GM23248 (cell line): ENCODE data around the gene AFAP1. TPM values are rescaled to one million over a fixed set of nuclear protein-coding genes. Genes with fewer than 3 reads are reported as not detected.

Experiments used
- DNase-seq: peaks from one replicate; pipeline ENCODE4 v3.0.0-alpha.2; 2015
- H2AFZ ChIP-seq: fragments of 200-600 bp; sonication (generic); 2 replicates; pipeline ENCODE4 v1.6.1; 2016; ENCODE audit warnings: antibody characterized with exemption
- H3F3A ChIP-seq: fragments of 200-600 bp; sonication (generic); 2 replicates; pipeline ENCODE4 v1.6.1; 2016; ENCODE audit warnings: mild to moderate bottlenecking, antibody characterized with exemption, mixed run types; ENCODE audit not compliant: insufficient read depth
- H3K27ac ChIP-seq: fragments of 200-600 bp; sonication (generic); 2 replicates; pipeline ENCODE4 v1.5.1; 2016; ENCODE audit warnings: mild to moderate bottlenecking
- H3K27me3 ChIP-seq: fragments of 200-600 bp; sonication (generic); replicated peaks from 2 replicates; pipeline ENCODE4 v1.6.1; 2016; ENCODE audit warnings: mild to moderate bottlenecking; ENCODE audit not compliant: insufficient read depth
- H3K36me3 ChIP-seq: fragments of 200-600 bp; sonication (generic); 2 replicates; pipeline ENCODE4 v1.6.1; 2016; ENCODE audit warnings: low read depth, mild to moderate bottlenecking
- H3K4me1 ChIP-seq: fragments of 200-600 bp; sonication (generic); 2 replicates; pipeline ENCODE4 v1.6.1; 2016; ENCODE audit warnings: mild to moderate bottlenecking; ENCODE audit not compliant: insufficient read depth
- H3K4me2 ChIP-seq: fragments of 200-600 bp; sonication (generic); one replicate; pipeline ENCODE4 v1.6.1; 2016; ENCODE audit warnings: mild to moderate bottlenecking; ENCODE audit not compliant: unreplicated experiment
- H3K4me3 ChIP-seq: fragments of 200-600 bp; sonication (generic); 2 replicates; pipeline ENCODE4 v1.5.1; 2016; ENCODE audit warnings: mild to moderate bottlenecking
- H3K79me2 ChIP-seq: fragments of 200-600 bp; sonication (generic); 2 replicates; pipeline ENCODE4 v1.6.1; 2016; ENCODE audit warnings: mild to moderate bottlenecking; ENCODE audit not compliant: insufficient read depth
- H3K9ac ChIP-seq: fragments of 200-600 bp; sonication (generic); 2 replicates; pipeline ENCODE4 v1.6.1; 2016; ENCODE audit warnings: mild to moderate bottlenecking
- H3K9me2 ChIP-seq: fragments of 200-600 bp; sonication (generic); 2 replicates; pipeline ENCODE4 v1.6.1; 2016; ENCODE audit warnings: mixed run types, mild to moderate bottlenecking, moderate library complexity; ENCODE audit not compliant: insufficient read depth
- H3K9me3 ChIP-seq: fragments of 200-600 bp; sonication (generic); one replicate; pipeline ENCODE4 v1.6.1; 2017; ENCODE audit warnings: low read depth
- H4K20me1 ChIP-seq: fragments of 200-600 bp; sonication (generic); 2 replicates; pipeline ENCODE4 v1.6.0; 2016; ENCODE audit not compliant: insufficient read depth
- EZH2 ChIP-seq: fragments of 200-600 bp; sonication (generic); IDR thresholded peaks from 2 replicates; pipeline ENCODE4 v1.6.1; 2018; ENCODE audit warnings: antibody characterized with exemption, mild to moderate bottlenecking; ENCODE audit not compliant: insufficient read depth, poor library complexity, severe bottlenecking
- EZH2phosphoT487 ChIP-seq: fragments of 200-600 bp; sonication (generic); IDR thresholded peaks from 2 replicates; pipeline ENCODE4 v1.6.1; 2018; ENCODE audit warnings: antibody characterized with exemption, moderate library complexity, mild to moderate bottlenecking, low read depth; ENCODE audit not compliant: insufficient read depth
- WGBS, 2 experiments: methylation state at CpG; one replicate each; pipeline ENCODE4 v1.1.6; 2015 to 2017; ENCODE audit warnings: low lambda C conversion rate in 2 of 2, low coverage in 1 of 2; ENCODE audit errors: missing lambda C conversion rate in 2 of 2; 5-methylcytosine and 5-hydroxymethylcytosine counted together
- in situ Hi-C: fragments of 300-500 bp; cut with MboI; formaldehyde crosslinking; loops from 2 replicates; pipeline ENCODE4 v1.15.0; 2020
- polyA plus RNA-seq: library from polyadenylated mRNA; unstranded; fragments of >200 nt; fragmentation: Nextera tagmentation; extraction: Ambion mirVana; gene quantifications from 2 replicates; pipeline ENCODE4 v1.2.1, GENCODE V29; 2016
- total RNA-seq: library from RNA; depleted of rRNA; stranded (reverse); fragments of >200 nt; shearing (Covaris generic); gene quantifications from 2 replicates; pipeline ENCODE4 v1.2.3, GENCODE V29; 2014

AFAP1 gene
- total and polyA plus RNA-seq, 2 experiments from 2014 or later, result 54.4 to 103 TPM

DNA sequence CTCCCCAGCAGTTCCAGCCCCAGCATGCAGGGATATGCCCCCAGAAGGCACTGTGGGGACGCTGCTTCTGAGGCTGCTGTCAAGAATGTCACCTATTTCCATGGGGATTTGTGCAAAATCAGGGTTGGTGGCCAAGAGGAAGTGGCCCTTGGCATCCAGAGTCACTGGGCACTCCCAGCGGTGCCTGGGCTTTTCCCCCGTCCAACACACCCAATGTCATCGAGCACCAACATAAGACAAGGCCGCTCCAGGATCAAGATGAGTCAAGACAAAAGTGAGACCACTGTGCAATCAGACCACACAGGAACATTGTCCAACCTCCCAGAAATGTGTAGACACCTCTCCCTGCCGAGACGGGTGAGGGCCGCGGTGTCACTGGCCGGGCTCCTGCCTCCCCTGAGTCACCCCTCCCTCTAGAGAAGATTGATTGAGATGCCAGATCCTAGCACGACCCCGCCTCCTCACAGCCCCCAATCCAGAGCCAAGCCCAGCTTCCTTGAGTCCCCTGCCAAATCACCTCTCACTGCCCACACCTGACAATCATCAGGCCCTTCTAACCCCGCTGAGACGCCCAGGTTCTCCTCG, 194.3 kb downstream of the AFAP1 start:
- Histone ChIP-seq H3K4me1 (no peaks in the 10 kb centered on the region), H4K20me1 (no peaks in the 10 kb centered on the region), H3K79me2 (no peaks in the 10 kb centered on the region), H3K27me3 (no peaks in the 10 kb centered on the region), H3F3A (peaks cover 10% of the 10 kb centered on the region), H3K9me3 (no peaks in the 10 kb centered on the region), H3K27ac (no peak overlapping the region), H3K4me3 (no peak overlapping the region), H3K9me2 (no peaks in the 10 kb centered on the region), H3K9ac (no peak overlapping the region), H3K36me3 (no peaks in the 10 kb centered on the region), H3K4me2 (no peak overlapping the region), H2AFZ (no peak overlapping the region)
- in situ Hi-C loops, result no loop called here
- DNase-seq, result no peak
- 79 to 82% methylated on average over 14 to 15 of the region's 15 CpGs for WGBS, 2 experiments
- TF ChIP-seq EZH2phosphoT487, result no peak
- no peak for TF ChIP-seq EZH2

- Histone ChIP-seq H3K4me3 (no peak overlapping the region), H3K9me3 (no peaks in the 10 kb centered on the region), H3K36me3 (no peaks in the 10 kb centered on the region), H3K79me2 (no peaks in the 10 kb centered on the region), H3K27me3 (no peaks in the 10 kb centered on the region), H3K9me2 (no peaks in the 10 kb centered on the region), H3K4me2 (no peak overlapping the region), H3K27ac (no peak overlapping the region), H3F3A (no peaks in the 10 kb centered on the region; the same call in 1 of the 2 replicates), H2AFZ (no peak overlapping the region), H3K9ac (no peak overlapping the region), H3K4me1 (no peaks in the 10 kb centered on the region), H4K20me1 (no peaks in the 10 kb centered on the region)
- WGBS, 2 experiments, result 72 to 76% methylated on average over 16 of the region's 16 CpGs
- no peak for DNase-seq
- in situ Hi-C loops, result no loop called here
- TF ChIP-seq EZH2phosphoT487 (no peak), EZH2 (no peak)
Measured at GRCh38 chr4:7744142-7744804, 195.4 kb downstream of the AFAP1 start.

DNA sequence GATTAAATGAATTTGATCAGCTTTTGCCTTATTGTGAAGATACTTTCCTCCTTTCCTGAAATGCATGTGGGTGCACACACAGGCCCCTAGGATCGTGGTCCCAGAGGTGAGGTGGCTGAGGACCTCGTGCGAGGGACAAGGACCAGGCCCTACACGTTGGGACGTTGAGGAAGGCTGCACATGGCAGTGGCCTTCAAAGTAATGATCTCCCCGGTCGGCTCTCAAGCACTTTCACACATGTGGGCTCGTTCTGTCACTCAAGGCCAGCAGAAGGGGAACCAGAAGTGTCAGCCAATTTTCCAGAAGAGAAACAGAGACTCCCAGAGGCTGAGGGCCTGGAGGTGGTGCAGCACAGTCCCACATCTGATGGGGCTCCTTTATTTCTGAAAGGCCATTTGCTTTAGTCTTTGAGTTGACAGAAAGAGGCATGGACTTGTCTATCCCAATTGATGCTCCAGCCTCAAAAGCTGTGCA, 196.8 kb downstream of the AFAP1 start:
- H3K36me3 ChIP-seq, result no peaks in the 10 kb centered on the region
- no peak overlapping the region for H2AFZ ChIP-seq
- in situ Hi-C loops, result no loop called here
- no peak for DNase-seq
- no peak overlapping the region for H3K4me3 ChIP-seq
- H3K9ac ChIP-seq, result no peak overlapping the region
- no peaks in the 10 kb centered on the region for H3K9me3 ChIP-seq
- H4K20me1 ChIP-seq, result no peaks in the 10 kb centered on the region
- no peaks in the 10 kb centered on the region for H3F3A ChIP-seq
- no peaks in the 10 kb centered on the region for H3K9me2 ChIP-seq
- H3K4me1 ChIP-seq, result no peaks in the 10 kb centered on the region
- H3K79me2 ChIP-seq, result no peaks in the 10 kb centered on the region
- WGBS, 2 experiments, result 58 to 67% methylated on average over 8 of the region's 8 CpGs
- TF ChIP-seq EZH2phosphoT487, result no peak
- no peak for TF ChIP-seq EZH2
- H3K27ac ChIP-seq, result no peak overlapping the region
- H3K27me3 ChIP-seq, result no peaks in the 10 kb centered on the region
- H3K4me2 ChIP-seq, result no peak overlapping the region

DNA sequence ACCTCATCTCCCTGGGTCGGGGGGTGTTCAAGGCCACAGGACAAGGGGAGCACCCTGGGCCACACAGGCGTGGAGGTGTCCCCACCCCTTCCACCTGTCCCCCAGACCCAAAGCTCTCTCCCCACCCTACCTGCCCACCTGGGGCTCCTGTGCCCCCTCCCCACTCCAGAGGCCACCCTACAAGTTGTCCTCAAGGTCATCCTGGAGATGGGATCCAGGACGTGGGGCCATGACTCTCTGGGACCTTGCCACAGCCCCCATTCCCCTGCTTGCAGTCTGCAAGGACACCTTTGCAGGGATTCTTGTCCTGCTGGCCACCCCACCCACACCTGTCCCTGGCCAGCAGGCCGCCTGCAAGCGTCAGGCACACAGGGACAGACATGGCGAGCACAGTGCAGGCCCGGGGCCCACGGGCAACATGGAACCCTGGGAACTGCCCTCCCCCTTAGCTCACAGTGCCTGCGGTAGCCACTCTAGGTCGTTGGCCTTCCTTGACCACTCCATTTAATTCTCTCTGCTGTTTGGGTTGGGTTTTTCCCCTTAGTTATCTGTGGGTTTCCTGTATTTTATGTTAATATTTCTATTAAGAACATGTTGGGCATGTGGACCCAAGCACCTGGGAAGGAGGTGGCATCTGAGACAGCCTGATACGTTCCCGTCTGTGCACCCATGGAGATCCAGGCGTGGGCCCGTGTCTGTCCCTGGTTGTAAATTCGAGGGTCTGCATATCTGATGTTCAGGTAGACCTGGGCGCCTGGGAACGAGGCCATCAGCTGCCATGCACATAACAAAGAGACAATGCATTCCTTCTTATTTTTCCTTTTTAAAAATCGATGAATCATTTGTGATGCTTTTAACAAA, 197.5 kb downstream of the AFAP1 start:
- no peak overlapping the region for H3K4me3 ChIP-seq
- H3K27ac ChIP-seq, result no peak overlapping the region
- DNase-seq, result no peak
- H4K20me1 ChIP-seq, result no peaks in the 10 kb centered on the region
- no peaks in the 10 kb centered on the region for H3K4me1 ChIP-seq
- no peak overlapping the region for H3K4me2 ChIP-seq
- no peaks in the 10 kb centered on the region for H3K79me2 ChIP-seq
- in situ Hi-C loops, result no loop called here
- H3K36me3 ChIP-seq, result no peaks in the 10 kb centered on the region
- 73 to 77% methylated on average over 18 of the region's 18 CpGs for WGBS, 2 experiments
- H3K27me3 ChIP-seq, result no peaks in the 10 kb centered on the region
- H3K9me3 ChIP-seq, result no peaks in the 10 kb centered on the region
- TF ChIP-seq EZH2phosphoT487 (no peak), EZH2 (no peak)
- no peak overlapping the region for H3K9ac ChIP-seq
- H2AFZ ChIP-seq, result no peak overlapping the region
- H3F3A ChIP-seq, result no peaks in the 10 kb centered on the region
- H3K9me2 ChIP-seq, result no peaks in the 10 kb centered on the region
